CD14-positive monocyte (primary cell): ENCODE measurements around the gene LRP10. TPM values are rescaled to one million over a fixed set of nuclear protein-coding genes. Genes with fewer than 3 reads are reported as not detected.

ENCODE experiments used
- DNase-seq, 3 donors: peaks; one replicate each; pipeline ENCODE4 v3.0.0-alpha.2; 2011 to 2022
- H2AFZ ChIP-seq: 2 replicates; pipeline ENCODE4 v1.6.0; 2012; ENCODE audit warnings: mild to moderate bottlenecking, low read depth, low read length, inconsistent platforms; ENCODE audit not compliant: insufficient read depth, poor library complexity, severe bottlenecking
- H3K27ac ChIP-seq, 2 donors: 1 replicate in 1 of 2; 2 replicates in 1 of 2; pipeline ENCODE4 v1.5.1; 2012 to 2013; ENCODE audit warnings: low read length in 2 of 2, control low read depth in 1 of 2, inconsistent platforms in 1 of 2, low read depth in 1 of 2, mild to moderate bottlenecking in 1 of 2
- H3K27me3 ChIP-seq, 2 donors: one replicate each; pipeline versions ENCODE4 v1.6.0 to v1.6.1; 2011 to 2013; ENCODE audit warnings: low read length in 2 of 2; ENCODE audit not compliant: control insufficient read depth in 2 of 2, insufficient read depth in 2 of 2
- H3K36me3 ChIP-seq, 2 donors: replicated peaks in 1 of 2; 1 replicate in 1 of 2; 2 replicates in 1 of 2; pipeline versions ENCODE4 v1.5.1 to v1.6.1; 2012 to 2013; ENCODE audit warnings: low read length in 2 of 2, control low read depth in 1 of 2, inconsistent platforms in 1 of 2, mild to moderate bottlenecking in 1 of 2; ENCODE audit not compliant: insufficient read depth in 2 of 2, control insufficient read depth in 1 of 2
- H3K4me1 ChIP-seq, 2 donors: 1 replicate in 1 of 2; 2 replicates in 1 of 2; pipeline versions ENCODE4 v1.5.1 to v1.6.1; 2012 to 2013; ENCODE audit warnings: low read length in 2 of 2, control low read depth in 1 of 2, inconsistent platforms in 1 of 2, mild to moderate bottlenecking in 1 of 2, moderate library complexity in 1 of 2; ENCODE audit not compliant: insufficient read depth in 2 of 2, control insufficient read depth in 1 of 2
- H3K4me2 ChIP-seq: replicated peaks from 2 replicates; pipeline ENCODE3; 2012; ENCODE audit warnings: low read length, moderate library complexity, mild to moderate bottlenecking; ENCODE audit not compliant: poor library complexity, severe bottlenecking; ENCODE audit errors: extremely low read depth
- H3K4me3 ChIP-seq, 3 experiments: fragments of 200-600 bp in 1 of 3; sonication (generic) in 1 of 3; replicated peaks in 1 of 3; 1 replicate in 2 of 3; 2 replicates in 1 of 3; pipeline ENCODE4 v1.5.1; 2011 to 2013; ENCODE audit warnings: low read length in 3 of 3, mild to moderate bottlenecking in 3 of 3, control low read depth in 2 of 3, low read depth in 2 of 3, inconsistent platforms in 1 of 3, moderate library complexity in 1 of 3
- H3K79me2 ChIP-seq: 2 replicates; pipeline ENCODE4 v1.6.0; 2012; ENCODE audit warnings: mild to moderate bottlenecking, control low read depth, inconsistent platforms, low read length, moderate library complexity; ENCODE audit not compliant: insufficient read depth
- H3K9ac ChIP-seq: 2 replicates; pipeline ENCODE4 v1.6.0; 2017; ENCODE audit warnings: low read length, mild to moderate bottlenecking; ENCODE audit not compliant: insufficient read depth, poor library complexity, severe bottlenecking
- H3K9me3 ChIP-seq, 2 donors: replicated peaks in 1 of 2; 1 replicate in 1 of 2; 2 replicates in 1 of 2; pipeline versions ENCODE4 v1.5.1 to v1.6.1; 2012 to 2013; ENCODE audit warnings: low read length in 2 of 2, control low read depth in 1 of 2; ENCODE audit not compliant: control insufficient read depth in 1 of 2, insufficient read depth in 1 of 2
- H4K20me1 ChIP-seq: 2 replicates; pipeline ENCODE4 v1.6.0; 2012; ENCODE audit warnings: mild to moderate bottlenecking, low read length, control low read depth, moderate library complexity; ENCODE audit not compliant: insufficient read depth
- H3K27ac Mint-ChIP-seq, 7 donors: one replicate each; pipeline ENCODE4 v1.8.0; 2020; ENCODE audit warnings: mild to moderate bottlenecking in 7 of 7, mixed read lengths in 7 of 7, moderate library complexity in 6 of 7, inconsistent platforms in 2 of 7
- H3K27me3 Mint-ChIP-seq, 3 donors: one replicate each; pipeline ENCODE4 v1.8.0; 2021 to 2022; ENCODE audit warnings: low read depth in 3 of 3, mild to moderate bottlenecking in 3 of 3, mixed read lengths in 3 of 3, moderate library complexity in 3 of 3, inconsistent platforms in 1 of 3
- H3K36me3 Mint-ChIP-seq, 2 donors: one replicate each; pipeline ENCODE4 v1.8.0; 2020; ENCODE audit warnings: mixed read lengths in 2 of 2, inconsistent platforms in 1 of 2, mild to moderate bottlenecking in 1 of 2
- H3K4me1 Mint-ChIP-seq: one replicate; pipeline ENCODE4 v1.8.0; 2020; ENCODE audit warnings: mild to moderate bottlenecking, mixed read lengths
- H3K4me3 Mint-ChIP-seq, 2 donors: one replicate each; pipeline ENCODE4 v1.8.0; 2020; ENCODE audit warnings: mild to moderate bottlenecking in 2 of 2, mixed read lengths in 2 of 2, moderate library complexity in 1 of 2
- H3K9me3 Mint-ChIP-seq, 7 donors: one replicate each; pipeline ENCODE4 v1.8.0; 2020 to 2022; ENCODE audit warnings: mixed read lengths in 7 of 7, mild to moderate bottlenecking in 6 of 7, moderate library complexity in 6 of 7, inconsistent platforms in 2 of 7
- WGBS: methylation state at CpG from one replicate; pipeline ENCODE4 v1.1.5; 2013; ENCODE audit warnings: missing lambda C conversion rate; ENCODE audit not compliant: insufficient coverage; 5-methylcytosine and 5-hydroxymethylcytosine counted together
- intact Hi-C, 2 donors: fragments of 100-400 bp; cut with micrococcal nuclease; formaldehyde crosslinking; loops; one replicate each; pipeline versions ENCODE4 v1.15.0 to v1.15.1; 2023
- polyA plus RNA-seq, 3 donors: library from polyadenylated mRNA; depleted of rRNA in 1 of 3; unstranded in 2 of 3; stranded (reverse) in 1 of 3; fragments of 300-500 nt in 2 of 3; fragments of >200 nt in 1 of 3; fragmentation: Illumina TruSeq in 2 of 3; gene quantifications; 1 replicate in 2 of 3; 2 replicates in 1 of 3; pipeline ENCODE4 v1.2.3, GENCODE V29; 2012 to 2021
- TF ChIP-seq, protein P1 (sequence below): fragments of 200-600 bp; IDR thresholded peaks from one replicate; pipeline ENCODE4 v1.8.0; 2022; ENCODE audit warnings: antibody characterized with exemption, mild to moderate bottlenecking

LRP10 gene
- polyA plus RNA-seq, 3 donors = 39.0 to 65.1 (median 51.5) TPM

DNA sequence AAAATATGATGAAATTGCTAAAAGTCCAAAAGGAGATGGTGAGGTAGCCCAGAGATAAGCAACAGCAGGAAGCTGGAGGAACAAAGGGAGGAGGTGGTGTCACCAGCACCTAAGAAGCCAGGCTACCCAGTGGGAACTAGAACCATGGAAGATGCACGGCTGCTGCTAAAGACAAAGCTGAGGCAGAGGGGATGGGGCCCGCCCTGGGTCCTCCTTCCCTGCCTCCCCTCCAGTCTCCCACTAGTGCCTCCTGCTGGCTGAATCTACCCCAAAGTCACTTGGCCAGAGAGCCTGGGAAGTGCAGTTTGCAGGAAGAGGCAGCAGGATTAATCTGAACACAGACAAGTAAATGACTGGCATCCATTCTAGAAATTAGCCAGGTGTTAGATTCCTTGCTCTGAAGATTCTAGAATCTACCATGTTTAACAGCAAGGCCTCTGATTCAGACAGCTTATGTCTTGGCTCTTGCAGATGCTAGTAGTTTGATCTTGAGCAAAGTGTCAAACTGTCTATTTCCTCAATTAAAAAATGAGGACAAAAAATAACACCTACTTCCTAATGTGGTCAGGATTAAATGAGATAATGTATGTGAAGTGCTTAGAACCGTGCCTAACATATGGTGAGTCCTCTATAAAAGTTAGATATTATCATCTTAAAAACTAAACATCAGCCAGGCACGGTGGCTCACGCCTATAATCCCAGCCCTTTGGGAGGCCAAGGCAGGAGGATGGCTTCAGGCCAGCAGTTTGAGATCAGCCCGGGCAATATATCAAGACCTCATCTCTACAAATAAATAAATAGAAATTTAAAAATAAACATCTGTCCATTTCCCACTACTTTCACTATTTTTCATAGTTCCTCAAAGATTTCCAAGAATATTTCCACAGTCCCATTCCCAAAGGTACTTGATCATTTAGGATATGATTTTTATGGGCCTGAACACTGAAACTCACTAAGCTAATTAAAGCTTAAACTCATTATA is 5.8 kb upstream of the LRP10 start:
- no peaks in the 10 kb centered on the region for H3K36me3 Mint-ChIP-seq
- no peak overlapping the region for H3K4me2 ChIP-seq
- no peaks in the 10 kb centered on the region for H4K20me1 ChIP-seq
- no peaks in the 10 kb centered on the region for H3K9me3 ChIP-seq
- H3K4me1 Mint-ChIP-seq = peaks cover 4% of the 10 kb centered on the region
- intact Hi-C loops = no loop called here
- H3K4me3 Mint-ChIP-seq = no peak overlapping the region
- DNase-seq = no peak
- H3K79me2 ChIP-seq = no peaks in the 10 kb centered on the region
- H3K4me1 ChIP-seq = peaks cover 3 to 5% of the 10 kb centered on the region in 2 donors
- 60% methylated on average over 1 of the region's 6 CpGs for WGBS
- no peaks in the 10 kb centered on the region for H3K27me3 ChIP-seq
- TF ChIP-seq, protein P1, sequence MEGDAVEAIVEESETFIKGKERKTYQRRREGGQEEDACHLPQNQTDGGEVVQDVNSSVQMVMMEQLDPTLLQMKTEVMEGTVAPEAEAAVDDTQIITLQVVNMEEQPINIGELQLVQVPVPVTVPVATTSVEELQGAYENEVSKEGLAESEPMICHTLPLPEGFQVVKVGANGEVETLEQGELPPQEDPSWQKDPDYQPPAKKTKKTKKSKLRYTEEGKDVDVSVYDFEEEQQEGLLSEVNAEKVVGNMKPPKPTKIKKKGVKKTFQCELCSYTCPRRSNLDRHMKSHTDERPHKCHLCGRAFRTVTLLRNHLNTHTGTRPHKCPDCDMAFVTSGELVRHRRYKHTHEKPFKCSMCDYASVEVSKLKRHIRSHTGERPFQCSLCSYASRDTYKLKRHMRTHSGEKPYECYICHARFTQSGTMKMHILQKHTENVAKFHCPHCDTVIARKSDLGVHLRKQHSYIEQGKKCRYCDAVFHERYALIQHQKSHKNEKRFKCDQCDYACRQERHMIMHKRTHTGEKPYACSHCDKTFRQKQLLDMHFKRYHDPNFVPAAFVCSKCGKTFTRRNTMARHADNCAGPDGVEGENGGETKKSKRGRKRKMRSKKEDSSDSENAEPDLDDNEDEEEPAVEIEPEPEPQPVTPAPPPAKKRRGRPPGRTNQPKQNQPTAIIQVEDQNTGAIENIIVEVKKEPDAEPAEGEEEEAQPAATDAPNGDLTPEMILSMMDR = no peak
- H3K9ac ChIP-seq = no peak overlapping the region
- H3K9me3 Mint-ChIP-seq = peaks cover 0 to 3% (median 2%) of the 10 kb centered on the region in 7 donors
- H2AFZ ChIP-seq = no peak overlapping the region
- no peak overlapping the region for H3K4me3 ChIP-seq
- no peak overlapping the region for H3K27ac Mint-ChIP-seq
- H3K36me3 ChIP-seq = no peaks in the 10 kb centered on the region
- H3K27ac ChIP-seq = no peak overlapping the region
- peaks cover 5 to 19% (median 16%) of the 10 kb centered on the region in 3 donors for H3K27me3 Mint-ChIP-seq

DNA sequence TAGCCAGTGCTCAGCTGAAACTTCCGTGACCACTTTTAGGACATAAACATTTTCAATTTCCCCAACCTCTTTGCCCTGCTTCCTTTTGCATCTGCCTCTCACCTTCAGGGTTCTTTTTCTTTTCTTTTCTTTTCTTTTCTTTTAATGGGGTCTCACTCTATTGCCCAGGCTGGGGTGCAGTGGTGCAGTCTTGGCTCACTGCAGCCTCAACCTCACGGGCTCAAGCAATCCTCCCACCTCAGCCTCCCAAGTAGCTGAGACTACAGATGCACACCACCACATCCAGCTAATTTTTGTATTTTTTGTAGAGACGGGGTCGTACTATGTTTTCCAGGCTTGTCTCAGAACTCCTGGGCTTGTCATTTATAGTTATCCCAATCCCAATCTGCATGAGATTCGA is 4.7 kb upstream of the LRP10 start:
- Mint-ChIP-seq H3K36me3 (no peaks in the 10 kb centered on the region), H3K9me3 (peaks cover 0 to 2% (median 0%) of the 10 kb centered on the region in 7 donors), H3K4me1 (peaks cover 10% of the 10 kb centered on the region), H3K27ac (no peak overlapping the region), H3K4me3 (no peak overlapping the region), H3K27me3 (peaks cover 5 to 15% (median 10%) of the 10 kb centered on the region in 3 donors)
- Histone ChIP-seq H3K27me3 (no peaks in the 10 kb centered on the region), H3K4me2 (no peak overlapping the region), H2AFZ (no peak overlapping the region), H4K20me1 (no peaks in the 10 kb centered on the region), H3K9ac (no peak overlapping the region), H3K79me2 (peaks cover 3% of the 10 kb centered on the region), H3K27ac (no peak overlapping the region), H3K36me3 (no peaks in the 10 kb centered on the region), H3K4me3 (no peak overlapping the region), H3K4me1 (peaks cover 11 to 15% of the 10 kb centered on the region in 2 donors), H3K9me3 (no peaks in the 10 kb centered on the region)
- intact Hi-C loops = no loop called here
- DNase-seq = no peak
- WGBS = 100% methylated on average over 1 of the region's 5 CpGs
- TF ChIP-seq, protein P1 = no peak
